Omental fat pad (tissue), 4 donors: ENCODE results near the gene KNL1. TPM values are rescaled to one million over a fixed set of nuclear protein-coding genes. Genes with fewer than 3 reads are reported as not detected.
"Not testable (repeated sequence)": the region's sequence is repeated elsewhere in the genome, so short reads cannot be mapped to it uniquely, and the experiment has no call there.

ENCODE experiments used
- ATAC-seq: fragments of 150-250 bp; one replicate; pipeline ENCODE4 v1.9.1; 2016; ENCODE audit warnings: mild to moderate bottlenecking, moderate library complexity; ENCODE audit not compliant: low FRiP score
- DNase-seq: peaks from one replicate; pipeline ENCODE4 v3.0.0-alpha.2; 2019; ENCODE audit warnings: low spot score
- CTCF ChIP-seq, 3 donors: fragments of 450-650 bp; IDR thresholded peaks; one replicate each; pipeline ENCODE4 v1.5.1; 2016 to 2017; ENCODE audit warnings: antibody characterized with exemption in 3 of 3, mild to moderate bottlenecking in 3 of 3, moderate library complexity in 2 of 3
- total RNA-seq, 4 donors: library from RNA; depleted of rRNA; stranded (reverse); fragments of >200 nt; gene quantifications; one replicate each; pipeline ENCODE4 v1.1.0, GENCODE V29; 2016

KNL1 gene
- total RNA-seq, 4 donors from 2014 or later, result 0.19 to 3.5 (median 1.1) TPM

- no peak for TF ChIP-seq CTCF (IDR thresholded peaks at IDR 0.05)
- DNase-seq, result no peak
- no peak for ATAC-seq
Measured at GRCh38 chr15:40567111-40567510, 26.9 kb upstream of the KNL1 start.

GRCh38 chr15:40569129-40569953, 24.7 kb upstream of the KNL1 start, which contains the start of gene RPUSD2:
RPUSD2 (plus strand) TSS chr15:40569299; CDS start chr15:40569338, 39 bp downstream.
- DNase-seq (peak; percentile 95), ATAC-seq (peak; percentile 85)
- TF ChIP-seq CTCF (IDR thresholded peaks at IDR 0.05), result no peak

- DNase-seq, result no peak
- no peak for ATAC-seq
- no peak for TF ChIP-seq CTCF (IDR thresholded peaks at IDR 0.05)
Measured at GRCh38 chr15:40575113-40575512, 18.9 kb upstream of the KNL1 start.

GRCh38 chr15:40576914-40577313, 17.1 kb upstream of the KNL1 start:
- ATAC-seq, DNase-seq: not testable (repeated sequence)

GRCh38 chr15:40578892-40579291, 15.2 kb upstream of the KNL1 start:
- no peak for TF ChIP-seq CTCF (IDR thresholded peaks at IDR 0.05)
- DNase-seq, result no peak
- no peak for ATAC-seq

- not testable (repeated sequence) for DNase-seq, ATAC-seq
Measured at GRCh38 chr15:40581796-40582195, 12.3 kb upstream of the KNL1 start.

GRCh38 chr15:40582726-40583246, 11.3 kb upstream of the KNL1 start:
- TF ChIP-seq CTCF (IDR thresholded peaks at IDR 0.05), result no peak
- DNase-seq (no peak), ATAC-seq (no peak)

GRCh38 chr15:40584191-40584590, 9.9 kb upstream of the KNL1 start:
- no peak for DNase-seq
- ATAC-seq, result no peak
- TF ChIP-seq CTCF (IDR thresholded peaks at IDR 0.05), result no peak
